IPS DF 4.7 (cell line): ENCODE data around the gene CPNE8.

ENCODE experiments used
- DNase-seq: peaks from one replicate; pipeline ENCODE4 v3.0.0-alpha.2; 2013; ENCODE audit warnings: low spot score; ENCODE audit errors: extremely low read depth

Gene CPNE8

DNA sequence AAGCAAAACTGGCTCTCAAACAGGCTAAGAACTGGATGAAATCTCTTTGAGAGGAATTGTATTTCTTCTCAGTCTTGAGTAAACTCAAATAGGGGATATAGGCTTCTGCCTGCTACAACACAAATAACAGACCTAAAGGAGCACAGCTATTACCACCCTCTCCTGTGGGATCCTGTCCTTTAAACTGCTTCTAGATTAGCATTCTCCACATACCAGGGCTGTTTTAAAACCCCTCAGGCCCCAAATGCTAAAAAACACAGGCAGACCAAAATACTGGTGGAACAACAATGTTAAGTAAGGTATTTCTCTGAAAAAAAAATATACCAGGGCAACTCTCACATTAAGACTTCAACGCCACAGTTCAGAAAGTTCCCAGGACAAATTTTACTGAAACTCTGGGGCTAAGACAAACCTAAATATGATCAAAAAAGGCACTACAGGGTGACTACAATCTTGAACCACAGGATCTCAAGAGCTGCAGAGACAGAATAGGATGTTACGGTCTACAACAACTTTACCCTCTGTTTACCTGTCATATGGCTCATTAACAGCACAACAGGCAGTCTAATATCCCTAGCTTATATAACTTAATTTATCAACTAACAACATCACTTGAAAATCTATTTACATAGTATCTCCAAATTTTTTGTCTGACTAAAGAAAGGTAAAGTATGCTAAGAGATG lies 7.2 kb downstream of the CPNE8 start:
- no peak for DNase-seq

DNA sequence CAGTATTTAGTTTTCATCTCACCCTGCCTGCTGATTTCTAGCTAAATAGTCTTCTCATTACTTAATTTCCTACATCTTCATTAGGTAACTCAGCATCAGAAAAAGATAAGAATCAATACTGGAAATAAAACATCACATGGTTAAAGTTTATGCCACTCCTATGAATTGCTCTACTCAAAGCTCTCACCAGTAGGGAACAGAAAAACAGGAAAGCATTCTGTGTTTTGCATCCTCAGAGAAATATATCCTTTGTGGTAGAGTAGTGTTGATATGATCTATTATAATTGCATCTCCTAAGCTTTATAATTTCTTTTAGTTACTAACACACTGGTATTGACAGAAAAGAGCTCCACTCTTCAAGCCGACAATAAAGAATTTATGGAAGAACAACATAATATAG lies 9.9 kb downstream of the CPNE8 start:
- DNase-seq: no peak

DNA sequence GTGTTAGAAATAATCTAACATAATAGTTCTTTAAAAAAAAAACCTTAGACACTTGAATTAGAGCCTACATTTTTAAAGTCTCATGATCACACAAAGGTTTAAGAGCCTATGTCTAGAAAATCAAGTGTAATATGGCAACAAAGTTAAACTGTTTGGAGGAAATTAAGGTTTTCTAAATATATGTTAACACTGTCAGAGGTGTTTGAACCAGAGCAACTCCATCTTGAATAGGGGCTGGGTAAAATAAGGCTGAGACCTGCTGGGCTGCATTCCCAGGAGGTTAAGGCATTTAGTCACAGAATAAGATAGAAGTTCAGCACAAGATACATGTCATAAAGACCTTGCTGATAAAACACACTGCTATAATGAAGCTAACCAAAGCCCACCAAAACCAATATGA lies 12.4 kb downstream of the CPNE8 start:
- DNase-seq: no peak

- no peak for DNase-seq
Observed at GRCh38 chr12:38892087-38892786, 13.2 kb downstream of the CPNE8 start.

DNA sequence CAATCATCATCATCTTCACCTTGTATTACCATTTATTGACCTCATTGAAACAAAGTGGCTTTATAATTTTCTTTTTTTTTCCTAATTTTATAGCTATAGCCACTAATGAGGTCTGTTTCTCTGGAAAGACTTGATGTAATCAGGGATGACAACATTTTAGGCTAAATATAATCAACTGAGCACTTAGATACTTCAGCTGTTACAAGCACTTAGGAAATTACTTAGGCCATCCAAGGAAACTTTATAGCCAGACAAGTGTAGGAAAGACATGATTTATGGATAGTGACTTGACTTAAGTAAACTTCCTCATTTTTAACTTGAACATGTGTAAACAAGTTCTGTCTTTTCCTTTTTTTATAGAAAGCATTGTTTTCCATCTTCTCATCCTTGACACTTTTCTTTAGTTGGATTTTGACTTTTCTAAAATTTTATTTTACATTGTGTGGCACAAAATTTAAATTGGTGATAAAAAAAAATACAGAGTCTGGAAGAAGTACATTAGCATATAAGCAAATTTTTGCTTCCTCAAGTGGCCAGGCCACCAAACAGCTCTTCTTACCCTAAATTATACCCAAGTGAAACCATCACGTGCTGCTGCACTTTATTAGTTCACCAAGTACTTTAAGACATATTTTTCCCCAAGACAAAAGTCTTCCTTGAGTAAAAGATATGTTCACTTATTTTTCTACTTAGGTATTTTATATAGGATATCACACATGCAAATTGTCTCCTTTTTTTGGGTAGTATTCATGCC lies 15.1 kb downstream of the CPNE8 start:
- DNase-seq: no peak

DNA sequence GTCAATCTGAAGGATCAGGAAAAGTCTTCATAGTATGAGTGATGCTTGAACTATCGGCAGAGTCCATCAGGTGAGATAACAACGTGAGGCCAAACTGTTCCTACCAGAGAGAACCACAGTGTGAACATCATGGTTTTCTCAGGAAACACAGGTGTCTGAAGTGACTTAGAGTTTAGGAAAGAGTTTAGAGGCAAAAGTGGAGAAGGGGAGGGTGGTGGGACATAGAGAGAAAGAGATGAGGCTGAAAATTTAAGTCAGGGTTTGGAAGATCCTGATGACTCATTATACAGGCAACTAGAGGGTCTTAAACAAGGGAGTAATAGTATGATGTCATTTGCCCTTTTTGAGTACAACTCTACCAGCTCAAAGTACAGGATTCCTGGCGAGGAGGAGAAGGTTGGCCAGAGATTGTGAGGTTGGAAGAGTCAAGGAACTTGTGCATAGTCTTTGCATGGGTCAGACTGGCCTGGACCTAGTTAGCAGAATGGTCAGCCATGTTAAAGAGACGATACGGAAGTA lies 16.0 kb downstream of the CPNE8 start:
- no peak for DNase-seq

DNA sequence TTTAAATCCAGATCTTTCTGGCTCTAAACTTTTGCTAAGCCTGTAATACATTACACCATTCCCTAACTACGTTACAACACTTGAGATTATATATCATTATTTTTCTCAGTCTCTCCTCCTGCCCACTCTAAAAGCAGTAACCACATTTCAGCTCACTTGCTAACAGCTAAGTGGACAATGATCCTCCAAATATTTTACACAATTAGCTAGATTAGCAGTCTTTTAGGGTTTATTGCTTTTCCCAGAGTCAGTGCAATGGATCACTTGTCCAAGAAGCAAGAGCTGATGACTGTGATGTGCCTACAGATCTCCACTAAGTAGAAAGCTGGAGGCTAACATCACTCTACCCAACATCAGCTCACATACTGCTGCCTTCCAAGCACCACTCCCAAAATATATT lies 17.6 kb downstream of the CPNE8 start:
- DNase-seq: no peak

GRCh38 chr12:38886931-38887330 lies 18.5 kb downstream of the CPNE8 start:
- DNase-seq: no peak

GRCh38 chr12:38886064-38886463 lies 19.3 kb downstream of the CPNE8 start:
- DNase-seq: no peak

DNA sequence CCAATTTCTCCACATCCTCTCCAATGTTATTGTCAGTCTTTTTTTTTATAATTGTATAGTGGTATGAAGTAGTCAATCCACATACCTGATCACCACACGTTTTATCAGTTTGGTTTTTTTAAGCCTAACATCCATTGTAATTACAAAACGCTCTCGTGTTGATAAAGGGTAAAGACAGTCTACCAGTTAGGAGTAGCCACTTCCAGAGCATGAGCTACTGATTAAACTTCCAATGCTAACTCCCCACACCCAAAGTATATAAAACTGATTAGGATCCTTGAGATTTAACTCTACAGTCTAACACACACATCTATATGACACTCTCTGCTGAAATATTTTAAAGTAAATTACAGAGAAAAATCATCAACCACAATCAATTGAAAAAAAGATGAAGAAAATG lies 20.7 kb downstream of the CPNE8 start:
- no peak for DNase-seq

DNA sequence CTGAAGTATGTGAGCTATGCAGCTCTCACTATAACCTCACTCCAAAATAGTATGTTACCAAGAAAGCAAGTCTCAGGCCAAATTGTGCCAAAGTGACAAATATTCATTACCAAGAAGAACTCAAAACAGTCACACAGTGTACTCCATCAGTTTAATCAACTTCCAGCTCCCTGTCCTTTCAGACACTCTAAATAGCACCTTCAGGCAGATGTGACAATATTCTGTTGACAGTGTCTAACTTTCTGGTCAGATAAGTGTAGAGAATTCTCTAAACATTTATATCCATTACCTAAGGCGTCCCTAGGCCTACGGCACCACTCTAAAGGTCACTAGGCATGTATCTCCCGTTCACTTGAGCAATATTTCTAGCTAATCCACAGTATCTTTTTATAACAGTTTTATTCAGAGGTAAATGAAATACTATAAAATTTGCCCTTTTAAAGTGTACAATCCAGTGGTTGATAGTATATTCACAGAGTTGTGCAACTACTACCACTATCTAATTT lies 21.7 kb downstream of the CPNE8 start:
- DNase-seq: no peak

GRCh38 chr12:38880288-38880687 lies 25.1 kb downstream of the CPNE8 start:
- no peak for DNase-seq

DNA sequence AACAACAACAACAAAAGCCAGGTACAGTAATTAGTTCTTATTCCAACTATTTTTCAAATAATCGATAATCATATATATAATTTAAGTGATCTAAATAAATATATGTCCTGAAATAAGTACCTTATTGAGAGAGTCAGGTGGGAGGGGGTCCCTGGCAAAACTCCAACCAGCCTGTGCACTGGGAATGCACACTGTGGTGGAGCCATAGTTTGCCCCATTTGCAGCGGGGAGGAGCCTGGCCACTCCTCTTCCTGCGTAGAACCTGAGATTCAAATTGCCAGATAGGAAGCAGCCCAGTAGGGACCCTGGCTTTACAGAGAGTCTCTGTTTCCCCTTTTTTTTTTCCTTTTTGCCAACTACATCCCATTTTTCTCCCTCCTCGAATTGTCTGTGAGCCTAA lies 26.4 kb downstream of the CPNE8 start:
- no peak for DNase-seq

GRCh38 chr12:38878333-38878705 lies 27.1 kb downstream of the CPNE8 start:
- DNase-seq: no peak

GRCh38 chr12:38875586-38876228 lies 29.7 kb downstream of the CPNE8 start:
- DNase-seq: no peak

DNA sequence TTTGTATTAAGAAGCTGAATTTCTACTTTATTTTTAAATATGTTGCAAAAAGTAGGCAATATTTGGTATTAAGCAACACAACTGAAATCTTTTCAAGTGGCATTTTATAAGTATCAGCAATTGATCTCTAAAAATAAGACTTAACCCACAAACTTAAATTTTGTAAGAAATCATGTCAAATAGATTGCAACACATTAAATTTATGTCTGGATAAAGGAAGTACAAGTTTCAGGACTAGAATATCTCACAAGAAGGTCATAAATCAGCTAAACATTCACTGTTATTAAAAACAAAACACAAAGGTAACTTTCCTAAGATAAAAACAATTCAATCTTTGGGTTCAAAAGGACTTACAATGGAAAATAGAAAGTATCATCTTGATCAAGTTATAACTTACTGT lies 32.8 kb downstream of the CPNE8 start:
- DNase-seq: no peak

DNA sequence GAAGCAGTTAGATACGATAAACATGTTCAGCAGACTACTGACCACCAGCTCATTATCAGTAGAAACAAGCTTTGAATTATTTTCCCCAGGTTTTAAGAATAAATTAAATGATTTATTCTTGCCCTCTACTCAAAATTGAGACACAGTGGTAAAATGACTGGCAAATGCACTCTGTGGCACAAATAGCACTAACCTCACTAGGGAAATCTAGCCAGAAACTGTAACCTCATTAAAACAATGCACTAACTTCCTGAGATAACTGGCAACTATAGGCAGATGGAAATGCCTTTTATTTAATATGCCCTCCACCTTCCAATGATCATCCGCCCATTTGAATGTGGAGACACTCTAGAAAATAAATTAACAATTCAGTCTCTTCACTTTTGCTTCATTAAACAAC lies 33.2 kb downstream of the CPNE8 start:
- DNase-seq: no peak

GRCh38 chr12:38869036-38869435 lies 36.4 kb downstream of the CPNE8 start:
- no peak for DNase-seq

GRCh38 chr12:38850461-38850860 lies 54.9 kb downstream of the CPNE8 start:
- DNase-seq: no peak

DNA sequence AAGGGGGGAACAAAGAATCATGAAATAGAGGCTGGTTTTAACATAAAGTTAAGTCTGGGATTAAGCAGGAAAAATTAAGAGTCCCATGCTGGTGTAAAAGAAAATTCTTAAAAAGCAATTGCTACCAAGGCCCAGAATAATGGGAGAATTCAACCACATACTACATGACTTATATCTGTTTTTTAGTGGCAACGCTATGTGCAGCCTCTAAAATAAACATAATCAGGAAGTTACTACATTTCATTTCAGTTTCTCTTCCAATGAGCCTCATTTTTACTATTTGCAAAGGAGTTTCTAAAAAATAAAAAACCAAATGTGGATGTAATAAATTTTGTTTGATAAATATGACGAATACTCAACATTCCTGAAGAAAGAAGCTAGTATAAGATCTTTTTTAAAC lies 58.1 kb downstream of the CPNE8 start:
- DNase-seq: no peak

GRCh38 chr12:38844267-38844666 lies 61.1 kb downstream of the CPNE8 start:
- DNase-seq: no peak
